ENCODE measurements around the gene SORCS2.
A peak's percentile ranks its signal among the peaks of the same experiment; 100 is the strongest.
"Not testable (repeated sequence)": the region's sequence is repeated elsewhere in the genome, so short reads cannot be mapped to it uniquely, and the experiment has no call there.

Gene SORCS2

GRCh38 chr4:7160439-7160838 is 31.9 kb upstream of the SORCS2 start:
- no peak for DNase-seq (ENCODE audit: low read depth)

GRCh38 chr4:7160951-7161440 is 31.3 kb upstream of the SORCS2 start:
- DNase-seq (ENCODE audit: low read depth) = no peak

GRCh38 chr4:7161721-7162214 is 30.6 kb upstream of the SORCS2 start:
- no peak for DNase-seq (ENCODE audit: low read depth)

- not testable (repeated sequence) for DNase-seq (ENCODE audit: low read depth)
Observed at GRCh38 chr4:7165056-7165873, 27.1 kb upstream of the SORCS2 start.

GRCh38 chr4:7165874-7166201 is 26.5 kb upstream of the SORCS2 start:
- no peak for DNase-seq (ENCODE audit: low read depth)

GRCh38 chr4:7166237-7166636 is 26.1 kb upstream of the SORCS2 start:
- DNase-seq (ENCODE audit: low read depth) = no peak

- DNase-seq (ENCODE audit: low read depth) = no peak
Observed at GRCh38 chr4:7166981-7167700, 25.2 kb upstream of the SORCS2 start.

GRCh38 chr4:7167706-7168105 is 24.6 kb upstream of the SORCS2 start:
- DNase-seq (ENCODE audit: low read depth) = no peak

GRCh38 chr4:7168106-7168505 is 24.2 kb upstream of the SORCS2 start:
- DNase-seq (ENCODE audit: low read depth) = no peak

GRCh38 chr4:7169134-7169533 is 23.2 kb upstream of the SORCS2 start:
- no peak for DNase-seq (ENCODE audit: low read depth)

GRCh38 chr4:7170012-7170411 is 22.3 kb upstream of the SORCS2 start:
- no peak for DNase-seq (ENCODE audit: low read depth)

GRCh38 chr4:7171191-7171900 is 21.0 kb upstream of the SORCS2 start:
- no peak for DNase-seq (ENCODE audit: low read depth)

- no peak for DNase-seq (ENCODE audit: low read depth)
Observed at GRCh38 chr4:7172508-7172907, 19.8 kb upstream of the SORCS2 start.

GRCh38 chr4:7172946-7173345 is 19.4 kb upstream of the SORCS2 start:
- DNase-seq (ENCODE audit: low read depth) = no peak

GRCh38 chr4:7173841-7174449 is 18.4 kb upstream of the SORCS2 start:
- DNase-seq (ENCODE audit: low read depth) = no peak

- DNase-seq (ENCODE audit: low read depth) = no peak
Observed at GRCh38 chr4:7179158-7179557, 13.2 kb upstream of the SORCS2 start.

GRCh38 chr4:7180938-7181337 is 11.4 kb upstream of the SORCS2 start:
- no peak for DNase-seq (ENCODE audit: low read depth)

- no peak for DNase-seq (ENCODE audit: low read depth)
Observed at GRCh38 chr4:7182616-7183015, 9.7 kb upstream of the SORCS2 start.

GRCh38 chr4:7183161-7183560 is 9.2 kb upstream of the SORCS2 start:
- peak; percentile 37 for DNase-seq (ENCODE audit: low read depth)

- no peak for DNase-seq (ENCODE audit: low read depth)
Observed at GRCh38 chr4:7183780-7184460, 8.4 kb upstream of the SORCS2 start.

GRCh38 chr4:7185487-7186030 is 6.8 kb upstream of the SORCS2 start:
- DNase-seq (ENCODE audit: low read depth) = no peak
